GM19193 (cell line): ENCODE data around the gene POLDIP2.
A peak's percentile ranks its signal among the peaks of the same experiment; 100 is the strongest.

Source experiments
- POLR2A ChIP-seq: IDR thresholded peaks from 4 replicates; pipeline ENCODE4 v1.6.1; 2011; ENCODE audit not compliant: insufficient read depth, insufficient read length; ENCODE audit errors: extremely low read depth

The POLDIP2 gene

DNA sequence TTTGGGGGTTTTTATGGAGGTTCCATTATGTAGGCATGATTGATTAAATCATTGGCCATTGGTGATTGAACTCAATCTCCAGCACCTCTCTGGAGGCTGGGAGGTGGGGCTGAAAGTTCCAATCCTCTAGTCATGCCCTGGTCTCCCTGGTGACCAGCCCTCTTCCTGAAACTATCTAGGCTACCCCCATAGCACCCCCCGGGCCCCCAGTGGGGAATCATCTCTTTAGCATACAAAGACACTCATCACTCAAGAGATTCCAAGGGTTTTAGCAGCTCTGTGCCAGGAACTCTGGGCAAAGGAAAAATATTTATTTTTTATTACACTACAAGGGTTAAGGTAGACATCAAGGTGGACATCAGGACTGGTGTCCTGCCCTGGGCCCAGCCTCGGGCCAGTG, 38.1 kb upstream of the POLDIP2 start:
- no peak for TF ChIP-seq POLR2A

DNA sequence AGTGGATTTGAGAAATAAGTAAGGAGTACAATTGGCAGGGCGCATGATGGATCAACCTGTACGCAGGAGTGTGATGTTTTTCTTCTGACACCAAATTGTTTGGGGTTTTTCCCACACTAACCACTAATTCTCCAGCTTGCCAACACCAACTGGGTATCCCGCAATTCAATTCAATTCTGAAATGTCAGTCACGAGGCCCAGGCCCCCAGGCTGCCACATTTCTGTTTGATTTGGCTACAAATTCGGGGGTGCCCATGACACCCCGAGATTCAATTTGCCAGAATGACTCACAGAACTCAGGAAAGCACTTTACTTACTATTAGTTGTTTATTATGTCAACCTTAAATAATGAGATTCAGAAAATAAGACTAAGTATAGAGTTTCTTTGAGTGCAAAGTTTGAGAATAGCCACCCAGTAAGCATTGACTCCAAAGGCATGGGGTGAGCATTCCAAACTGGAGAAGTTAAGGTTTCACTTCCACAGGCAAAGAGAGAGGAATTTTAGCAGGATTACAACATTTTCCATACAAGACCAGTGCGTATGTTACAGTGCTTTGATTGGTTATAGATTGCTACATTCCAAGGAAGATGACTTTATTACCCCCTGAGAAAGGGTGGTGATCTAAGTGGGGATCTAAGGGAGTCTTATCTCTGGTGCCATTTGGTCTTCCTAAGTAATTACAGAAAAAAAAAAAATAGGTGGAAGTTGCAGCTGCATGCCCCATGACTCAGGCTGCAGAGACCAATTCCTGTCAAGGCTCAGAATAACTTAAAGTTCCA, 37.2 kb upstream of the POLDIP2 start:
- TF ChIP-seq POLR2A: no peak

DNA sequence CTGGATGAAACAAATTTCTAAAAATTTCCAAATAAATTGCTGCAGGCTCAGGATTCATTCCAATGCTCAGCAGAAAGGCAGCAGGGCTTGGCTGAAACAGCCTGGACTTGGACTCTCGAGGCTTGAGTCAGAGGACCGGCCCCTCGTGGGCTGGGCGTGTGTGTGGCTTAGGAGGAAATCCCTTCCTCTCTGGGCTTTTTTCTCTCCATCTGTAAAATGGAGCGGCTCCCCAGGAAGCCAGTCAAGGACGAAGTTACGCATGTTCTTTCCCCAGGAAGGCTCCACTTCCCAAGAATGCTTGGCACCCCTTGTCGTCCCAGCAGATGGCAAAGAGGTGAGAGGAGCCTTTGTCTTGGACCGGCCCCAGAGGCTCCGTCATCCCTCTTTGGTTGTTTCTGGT, 35.2 kb upstream of the POLDIP2 start:
- TF ChIP-seq POLR2A: no peak

DNA sequence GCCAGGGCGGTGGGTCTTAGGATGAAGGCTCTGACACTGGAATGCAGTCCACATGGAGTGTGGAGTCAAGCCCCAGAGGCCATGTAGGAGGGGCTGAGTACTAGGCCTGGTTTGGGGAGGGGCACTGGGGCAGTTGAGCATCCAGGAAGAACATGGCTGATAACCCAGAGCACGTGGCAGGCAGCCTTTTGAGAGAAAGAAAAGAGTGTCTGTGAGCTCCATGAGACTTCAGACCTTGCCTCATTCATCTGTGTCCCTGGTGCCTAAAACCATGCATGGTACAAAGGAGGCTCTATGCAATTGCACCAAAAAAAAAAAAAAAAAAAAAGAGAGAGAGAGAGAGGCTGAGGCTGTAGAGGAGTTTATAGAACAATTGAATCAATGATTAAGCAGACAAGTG, 34.1 kb upstream of the POLDIP2 start:
- TF ChIP-seq POLR2A: no peak

DNA sequence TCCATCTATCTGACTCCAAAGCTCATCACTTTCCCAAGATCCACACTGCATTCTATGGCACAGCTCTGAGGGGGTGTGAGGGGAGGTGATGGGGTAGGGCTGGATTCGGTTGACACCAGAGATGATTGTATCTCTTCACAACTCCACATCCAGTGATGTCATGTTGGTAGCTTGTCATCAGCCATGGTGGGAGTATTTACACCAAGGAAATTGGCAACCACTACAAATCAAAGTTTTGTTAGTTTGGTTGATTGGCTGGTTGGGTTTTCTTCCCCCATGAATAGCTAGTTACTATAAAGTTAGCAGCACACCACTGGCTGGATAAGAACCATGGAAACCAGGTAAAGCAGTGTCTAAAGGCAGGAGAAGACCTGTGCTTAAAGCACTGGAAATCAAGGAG, 33.7 kb upstream of the POLDIP2 start:
- no peak for TF ChIP-seq POLR2A

DNA sequence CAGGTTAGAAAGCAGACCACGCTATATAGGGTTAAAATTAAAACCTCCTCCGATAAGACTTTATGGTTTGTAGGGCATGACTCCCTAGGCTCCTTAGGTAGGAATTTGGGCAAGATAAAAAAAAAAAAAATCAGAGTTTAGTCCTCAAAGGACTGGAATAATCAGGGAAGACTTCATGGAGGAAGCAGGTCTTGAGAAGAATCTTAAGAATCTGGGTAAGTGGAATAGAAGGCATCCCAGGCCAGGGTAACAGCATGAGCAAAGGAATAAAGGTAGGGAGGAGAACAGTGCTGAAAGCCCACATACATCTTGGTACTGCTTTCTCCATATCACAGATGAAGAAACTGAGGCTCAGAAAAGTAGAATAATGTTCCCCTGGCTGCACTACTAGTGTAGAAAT, 33.2 kb upstream of the POLDIP2 start:
- no peak for TF ChIP-seq POLR2A

DNA sequence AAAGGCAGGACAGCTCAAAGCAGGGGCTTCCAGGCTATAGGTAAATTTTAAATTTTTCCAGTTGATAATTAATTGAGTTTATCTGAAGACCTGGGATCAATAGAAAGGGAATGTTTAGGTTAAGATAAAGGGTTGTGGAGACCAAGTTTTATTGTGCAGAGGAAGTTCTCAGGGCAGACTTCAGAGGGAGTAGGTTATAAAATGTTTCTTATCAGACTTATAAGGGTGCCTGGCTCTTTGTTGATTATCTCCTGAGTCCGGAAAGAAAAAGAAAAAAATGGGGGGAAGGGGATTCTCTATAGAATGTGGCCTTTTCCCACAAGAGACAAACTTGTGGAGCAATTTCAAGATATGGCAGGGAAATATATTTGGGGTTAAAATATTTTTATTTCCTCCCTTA, 32.8 kb upstream of the POLDIP2 start:
- TF ChIP-seq POLR2A: no peak

DNA sequence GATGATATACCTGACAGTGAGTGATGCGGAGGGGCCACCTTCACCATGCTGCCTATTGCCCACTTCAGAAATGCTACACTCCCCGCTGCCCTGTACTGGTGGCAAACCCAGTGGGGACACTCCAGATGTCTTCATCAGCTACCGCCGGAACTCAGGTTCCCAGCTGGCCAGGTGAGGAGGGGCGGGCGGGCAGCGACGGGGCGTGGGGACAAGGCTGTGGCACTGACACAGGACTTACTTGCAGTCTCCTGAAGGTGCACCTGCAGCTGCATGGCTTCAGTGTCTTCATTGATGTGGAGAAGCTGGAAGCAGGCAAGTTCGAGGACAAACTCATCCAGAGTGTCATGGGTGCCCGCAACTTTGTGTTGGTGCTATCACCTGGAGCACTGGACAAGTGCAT, 30.8 kb upstream of the POLDIP2 start:
- no peak for TF ChIP-seq POLR2A

DNA sequence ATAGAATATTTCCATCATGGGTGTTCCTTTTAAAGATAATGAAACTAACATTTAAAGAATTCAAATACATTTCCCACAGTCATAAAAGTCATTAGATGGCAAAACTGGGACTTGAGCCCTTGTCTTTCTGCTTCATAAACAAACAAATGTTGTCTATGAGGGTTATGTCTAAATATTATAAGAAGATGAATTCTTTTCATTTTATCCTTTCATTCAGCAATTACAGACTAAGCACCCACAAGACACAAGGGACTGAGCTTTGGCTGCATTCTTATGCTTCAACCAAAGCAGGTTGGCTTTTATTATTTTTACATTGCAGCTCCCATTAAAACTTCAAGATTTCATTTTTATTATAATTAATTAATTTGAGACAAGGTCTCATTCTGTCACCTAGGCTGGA, 29.1 kb upstream of the POLDIP2 start:
- no peak for TF ChIP-seq POLR2A

DNA sequence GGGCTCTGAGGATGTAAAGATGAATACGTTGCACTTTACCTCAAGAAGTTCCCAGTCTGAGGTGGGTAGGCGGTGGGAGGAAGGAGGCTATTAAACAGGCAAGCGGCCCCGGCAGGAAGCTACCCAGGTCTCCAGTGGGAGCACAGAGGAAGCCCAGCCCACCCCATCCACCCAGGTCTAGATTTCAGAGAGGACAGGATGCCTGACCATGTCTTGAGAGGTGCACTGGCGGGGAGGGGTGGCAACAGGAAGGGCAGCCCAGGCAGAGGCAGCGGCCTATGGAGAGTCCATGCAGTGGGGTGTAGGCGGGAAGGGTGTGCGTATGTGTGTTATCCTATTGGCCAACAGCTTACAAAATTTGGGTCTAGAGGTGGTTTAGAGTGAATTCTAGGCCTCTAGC, 28.1 kb upstream of the POLDIP2 start:
- TF ChIP-seq POLR2A: no peak

DNA sequence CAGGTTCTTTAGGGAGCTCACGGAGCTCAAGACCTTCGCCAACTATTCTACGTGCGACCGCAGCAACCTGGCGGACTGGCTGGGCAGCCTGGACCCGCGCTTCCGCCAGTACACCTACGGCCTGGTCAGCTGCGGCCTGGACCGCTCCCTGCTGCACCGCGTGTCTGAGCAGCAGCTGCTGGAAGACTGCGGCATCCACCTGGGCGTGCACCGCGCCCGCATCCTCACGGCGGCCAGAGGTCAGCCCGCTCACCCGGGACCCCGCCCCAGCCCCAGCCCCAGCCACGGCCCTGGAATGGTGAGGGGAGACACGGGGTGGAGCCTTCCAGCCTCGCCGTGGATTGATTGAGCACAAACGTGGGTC, 27.7 kb upstream of the POLDIP2 start:
- TF ChIP-seq POLR2A: no peak

DNA sequence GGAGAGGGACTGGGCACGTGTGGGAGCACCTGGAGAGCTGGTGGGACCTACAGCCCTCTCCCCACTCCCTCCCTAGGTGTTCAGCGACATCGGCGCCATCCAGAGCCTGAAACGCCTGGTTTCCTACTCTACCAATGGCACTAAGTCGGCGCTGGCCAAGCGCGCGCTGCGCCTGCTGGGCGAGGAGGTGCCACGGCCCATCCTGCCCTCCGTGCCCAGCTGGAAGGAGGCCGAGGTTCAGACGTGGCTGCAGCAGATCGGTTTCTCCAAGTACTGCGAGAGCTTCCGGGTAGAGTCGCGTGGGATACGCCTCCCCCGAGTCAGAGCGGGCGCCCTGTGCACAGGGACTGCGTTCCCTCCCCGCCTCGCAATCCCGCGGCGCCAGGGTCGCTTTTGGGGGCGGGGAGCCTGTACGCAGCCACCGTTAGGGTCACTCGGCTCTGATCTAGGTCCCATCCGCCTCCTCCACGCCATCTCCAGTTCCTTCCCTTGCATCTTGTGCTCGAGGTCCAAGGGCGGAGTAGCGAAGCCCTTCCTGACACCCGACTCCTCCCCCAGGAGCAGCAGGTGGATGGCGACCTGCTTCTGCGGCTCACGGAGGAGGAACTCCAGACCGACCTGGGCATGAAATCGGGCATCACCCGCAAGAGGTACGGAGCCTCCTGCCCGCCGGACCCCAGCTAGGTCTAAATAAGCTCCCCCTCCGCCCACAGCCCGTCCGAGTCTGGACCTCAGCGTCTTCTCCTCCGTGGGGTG, 27.1 kb upstream of the POLDIP2 start:
- peak; percentile 55 for TF ChIP-seq POLR2A

DNA sequence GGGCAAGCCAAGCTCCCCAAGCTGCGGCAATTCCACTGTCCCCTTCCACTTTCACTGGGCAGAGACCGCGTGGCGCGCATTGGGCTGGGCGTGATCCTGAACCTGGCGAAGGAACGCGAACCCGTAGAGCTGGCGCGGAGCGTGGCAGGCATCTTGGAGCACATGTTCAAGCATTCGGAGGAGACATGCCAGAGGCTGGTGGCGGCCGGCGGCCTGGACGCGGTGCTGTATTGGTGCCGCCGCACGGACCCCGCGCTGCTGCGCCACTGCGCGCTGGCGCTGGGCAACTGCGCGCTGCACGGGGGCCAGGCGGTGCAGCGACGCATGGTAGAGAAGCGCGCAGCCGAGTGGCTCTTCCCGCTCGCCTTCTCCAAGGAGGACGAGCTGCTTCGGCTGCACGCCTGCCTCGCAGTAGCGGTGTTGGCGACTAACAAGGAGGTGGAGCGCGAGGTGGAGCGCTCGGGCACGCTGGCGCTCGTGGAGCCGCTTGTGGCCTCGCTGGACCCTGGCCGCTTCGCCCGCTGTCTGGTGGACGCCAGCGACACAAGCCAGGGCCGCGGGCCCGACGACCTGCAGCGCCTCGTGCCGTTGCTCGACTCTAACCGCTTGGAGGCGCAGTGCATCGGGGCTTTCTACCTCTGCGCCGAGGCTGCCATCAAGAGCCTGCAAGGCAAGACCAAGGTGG, 24.0 kb upstream of the POLDIP2 start:
- no peak for TF ChIP-seq POLR2A

DNA sequence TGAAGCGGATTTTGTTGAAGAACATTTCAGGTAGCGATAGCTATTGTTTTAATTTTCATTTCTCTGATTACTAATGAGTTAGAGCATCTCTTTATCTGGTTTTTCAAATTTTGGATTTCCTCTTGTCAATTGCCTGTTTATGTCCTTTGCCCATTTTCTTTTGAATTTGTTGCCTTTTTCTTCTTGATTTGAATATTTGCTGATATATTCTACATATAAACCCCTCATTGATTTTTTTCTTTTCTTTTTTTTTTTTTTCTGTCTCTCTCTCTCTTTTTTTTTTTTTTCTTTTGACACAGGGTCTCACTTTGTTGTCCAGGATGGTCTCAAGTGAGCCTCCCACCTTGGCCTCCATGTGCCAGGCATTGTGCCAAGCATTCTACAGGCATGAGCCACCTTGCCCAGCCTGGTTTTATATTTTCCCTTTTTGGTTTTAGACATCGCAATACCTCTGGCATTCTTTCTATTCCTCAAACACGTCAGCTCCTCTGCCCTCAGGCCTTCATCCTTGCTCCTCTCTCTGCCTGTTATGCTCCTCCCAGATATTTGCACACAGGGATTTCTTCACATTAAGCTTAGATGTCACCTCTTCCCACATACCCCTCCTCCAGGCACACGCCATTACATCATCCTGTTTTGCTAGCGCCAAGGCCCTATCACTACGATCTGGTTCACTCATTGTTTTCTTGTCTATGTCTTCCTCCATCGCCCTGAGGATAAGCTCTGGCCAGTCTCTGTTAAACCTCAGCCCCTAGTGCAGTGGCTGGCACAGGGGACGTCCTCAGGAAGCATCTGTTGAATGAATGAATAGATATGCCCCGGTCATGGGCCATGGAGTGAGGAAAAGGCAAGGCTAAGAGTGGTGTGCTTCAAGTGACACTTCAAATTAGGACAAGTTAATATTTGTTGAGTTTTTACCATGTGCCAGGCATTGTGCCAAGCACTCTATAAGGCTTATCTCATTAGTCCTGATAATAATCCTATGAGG, 22.8 kb upstream of the POLDIP2 start:
- TF ChIP-seq POLR2A: no peak

DNA sequence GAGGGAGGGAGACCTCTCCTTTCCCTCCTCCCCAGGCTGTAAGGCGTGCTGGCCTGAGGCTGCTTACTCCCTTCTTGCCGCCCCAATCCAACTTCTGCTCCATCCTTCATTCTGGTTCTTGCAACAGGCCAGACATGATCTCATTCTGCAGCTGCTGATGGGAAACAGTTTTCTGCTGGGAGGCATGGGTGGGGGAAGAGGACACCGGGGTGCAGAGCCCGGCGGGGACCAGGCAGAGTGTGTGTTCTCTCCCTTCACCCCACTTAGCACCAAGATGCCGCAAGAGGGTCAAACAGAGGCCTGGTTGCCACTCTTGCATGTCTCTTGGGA, 15.6 kb upstream of the POLDIP2 start:
- no peak for TF ChIP-seq POLR2A
